Neural cell (in vitro differentiated cells): Measurements from ENCODE around the gene MYBPC1. TPM values are rescaled to one million over a fixed set of nuclear protein-coding genes. Genes with fewer than 3 reads are reported as not detected.

Source experiments
- H2AFZ ChIP-seq: fragments of 200-600, 300-800 bp; sonication (generic), shearing (Covaris generic); 2 replicates; pipeline ENCODE4 v1.6.0; 2014; ENCODE audit warnings: low read depth, mild to moderate bottlenecking, antibody characterized with exemption, low read length, moderate library complexity
- H3F3A ChIP-seq: fragments of 200-600 bp; shearing (Covaris generic); 2 replicates; pipeline ENCODE4 v1.6.1; 2016; ENCODE audit warnings: mild to moderate bottlenecking, moderate library complexity, mixed read lengths, antibody characterized with exemption, low read length; ENCODE audit not compliant: insufficient read depth, poor library complexity, severe bottlenecking
- H3K27ac ChIP-seq: fragments of 200-600, 300-800 bp; sonication (generic), shearing (Covaris generic); 2 replicates; pipeline ENCODE4 v1.5.1; 2014; ENCODE audit warnings: mild to moderate bottlenecking, low read length, moderate library complexity
- H3K27me3 ChIP-seq: fragments of 300-800, 200-600 bp; sonication (generic), shearing (Covaris generic); 2 replicates; pipeline ENCODE4 v1.6.0; 2014; ENCODE audit warnings: mild to moderate bottlenecking, low read depth, low read length, moderate library complexity; ENCODE audit not compliant: insufficient read depth
- H3K36me3 ChIP-seq: fragments of 300-800, 200-600 bp; sonication (generic), shearing (Covaris generic); 2 replicates; pipeline ENCODE4 v1.5.1; 2014; ENCODE audit warnings: mild to moderate bottlenecking, antibody characterized with exemption, low read length, moderate library complexity; ENCODE audit not compliant: insufficient read depth
- H3K4me2 ChIP-seq: fragments of 300-800, 200-600 bp; sonication (generic), shearing (Covaris generic); 2 replicates; pipeline ENCODE4 v1.6.0; 2014; ENCODE audit warnings: mild to moderate bottlenecking, low read length
- H3K4me3 ChIP-seq: fragments of 300-800, 200-600 bp; sonication (generic), shearing (Covaris generic); 2 replicates; pipeline ENCODE4 v1.5.1; 2014; ENCODE audit warnings: mild to moderate bottlenecking, low read length, moderate library complexity
- H3K79me2 ChIP-seq: fragments of 200-600 bp; shearing (Covaris generic); replicated peaks from 2 replicates; pipeline ENCODE4 v1.6.0; 2014; ENCODE audit warnings: mild to moderate bottlenecking, low read length, moderate library complexity; ENCODE audit not compliant: insufficient read depth
- H3K9ac ChIP-seq: fragments of 300-800, 200-600 bp; sonication (generic), shearing (Covaris generic); 2 replicates; pipeline ENCODE4 v1.6.1; 2016; ENCODE audit warnings: mild to moderate bottlenecking, low read length, mixed read lengths
- H3K9me2 ChIP-seq: fragments of 200-600 bp; shearing (Covaris generic); 2 replicates; pipeline ENCODE4 v1.6.1; 2016; ENCODE audit warnings: mild to moderate bottlenecking, low read length, mixed read lengths; ENCODE audit not compliant: insufficient read depth
- H3K9me3 ChIP-seq: fragments of 200-600, 300-800 bp; sonication (generic), shearing (Covaris generic); 2 replicates; pipeline ENCODE4 v1.6.1; 2016; ENCODE audit warnings: mild to moderate bottlenecking, mixed run types, low read length, moderate library complexity, mixed read lengths
- H4K20me1 ChIP-seq: fragments of 200-600 bp; shearing (Covaris generic); 2 replicates; pipeline ENCODE4 v1.6.1; 2016; ENCODE audit warnings: mild to moderate bottlenecking, mixed run types; ENCODE audit not compliant: insufficient read depth
- EP300 ChIP-seq: fragments of 450-650 bp; conservative IDR thresholded peaks from 2 replicates; pipeline ENCODE4 v1.6.1; 2014; ENCODE audit warnings: antibody characterized with exemption, mild to moderate bottlenecking, moderate library complexity; ENCODE audit not compliant: poor library complexity, severe bottlenecking
- EZH2 ChIP-seq: fragments of 200-600, 300-800 bp; shearing (Covaris generic), sonication (generic); IDR thresholded peaks from 2 replicates; pipeline ENCODE4 v1.6.1; 2014; ENCODE audit warnings: antibody characterized with exemption, low read length, borderline replicate concordance, mild to moderate bottlenecking; ENCODE audit not compliant: insufficient read depth, poor library complexity, severe bottlenecking
- MXI1 ChIP-seq: fragments of 450-650 bp; conservative IDR thresholded peaks from 2 replicates; pipeline ENCODE4 v1.6.1; 2014; ENCODE audit warnings: antibody characterized with exemption, mild to moderate bottlenecking; ENCODE audit not compliant: poor library complexity, severe bottlenecking
- POLR2AphosphoS5 ChIP-seq: IDR thresholded peaks from 2 replicates; pipeline ENCODE4 v1.6.1; 2012
- RAD21 ChIP-seq: fragments of 450-650 bp; conservative IDR thresholded peaks from 2 replicates; pipeline ENCODE4 v1.6.1; 2014; ENCODE audit warnings: antibody characterized with exemption, mild to moderate bottlenecking, moderate library complexity
- SMC3 ChIP-seq: fragments of 450-650 bp; conservative IDR thresholded peaks from 2 replicates; pipeline ENCODE4 v1.6.1; 2014; ENCODE audit warnings: antibody characterized with exemption, mild to moderate bottlenecking, moderate library complexity; ENCODE audit not compliant: poor library complexity
- TAF1 ChIP-seq: IDR thresholded peaks from 2 replicates; pipeline ENCODE4 v1.6.1; 2012; ENCODE audit warnings: low read depth
- polyA plus RNA-seq: library from polyadenylated mRNA; depleted of rRNA; stranded (reverse); fragments of >200 nt; gene quantifications from 2 replicates; pipeline ENCODE4 v1.2.3, GENCODE V29; 2014
- TF ChIP-seq, protein P1 (sequence below): IDR thresholded peaks from 2 replicates; pipeline ENCODE4 v1.6.1; 2012; ENCODE audit warnings: borderline replicate concordance
- TF ChIP-seq, protein P2 (sequence below): fragments of 450-650 bp; IDR thresholded peaks from 2 replicates; pipeline ENCODE4 v1.5.1; 2014; ENCODE audit warnings: antibody characterized with exemption, mild to moderate bottlenecking, moderate library complexity; ENCODE audit not compliant: poor library complexity, severe bottlenecking

MYBPC1 gene
- polyA plus RNA-seq, 1 donor from 2014 or later: not detected

DNA sequence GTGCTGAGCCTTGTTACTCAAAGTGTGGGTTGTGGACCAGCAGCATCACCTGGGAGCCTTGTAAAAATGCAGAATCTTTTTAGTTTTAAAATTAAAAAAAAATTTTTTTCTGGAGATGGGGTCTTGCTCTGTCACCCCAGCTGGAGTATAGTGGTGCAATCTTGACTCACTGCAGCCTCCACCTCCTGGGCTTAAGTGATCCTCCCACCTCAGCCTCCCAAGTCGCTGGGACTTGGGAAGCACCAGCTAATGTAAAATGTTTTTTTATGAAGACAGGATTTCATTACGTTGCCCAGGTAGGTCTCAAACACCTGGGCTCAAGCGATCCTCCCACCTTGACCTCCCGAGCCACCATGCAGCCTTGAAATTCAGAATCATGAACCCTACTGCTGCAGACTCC lies 14.4 kb downstream of the MYBPC1 start:
- Histone ChIP-seq H3K27ac (no peak overlapping the region), H3K9me2 (no peaks in the 10 kb centered on the region), H4K20me1 (no peaks in the 10 kb centered on the region), H3K27me3 (no peaks in the 10 kb centered on the region), H3K9me3 (no peaks in the 10 kb centered on the region), H2AFZ (no peak overlapping the region), H3K4me3 (no peak overlapping the region), H3K4me2 (no peak overlapping the region), H3K9ac (no peak overlapping the region), H3K36me3 (no peaks in the 10 kb centered on the region), H3K79me2 (no peaks in the 10 kb centered on the region), H3F3A (no peaks in the 10 kb centered on the region)
- no peak for TF ChIP-seq EZH2
- TF ChIP-seq, protein P1, sequence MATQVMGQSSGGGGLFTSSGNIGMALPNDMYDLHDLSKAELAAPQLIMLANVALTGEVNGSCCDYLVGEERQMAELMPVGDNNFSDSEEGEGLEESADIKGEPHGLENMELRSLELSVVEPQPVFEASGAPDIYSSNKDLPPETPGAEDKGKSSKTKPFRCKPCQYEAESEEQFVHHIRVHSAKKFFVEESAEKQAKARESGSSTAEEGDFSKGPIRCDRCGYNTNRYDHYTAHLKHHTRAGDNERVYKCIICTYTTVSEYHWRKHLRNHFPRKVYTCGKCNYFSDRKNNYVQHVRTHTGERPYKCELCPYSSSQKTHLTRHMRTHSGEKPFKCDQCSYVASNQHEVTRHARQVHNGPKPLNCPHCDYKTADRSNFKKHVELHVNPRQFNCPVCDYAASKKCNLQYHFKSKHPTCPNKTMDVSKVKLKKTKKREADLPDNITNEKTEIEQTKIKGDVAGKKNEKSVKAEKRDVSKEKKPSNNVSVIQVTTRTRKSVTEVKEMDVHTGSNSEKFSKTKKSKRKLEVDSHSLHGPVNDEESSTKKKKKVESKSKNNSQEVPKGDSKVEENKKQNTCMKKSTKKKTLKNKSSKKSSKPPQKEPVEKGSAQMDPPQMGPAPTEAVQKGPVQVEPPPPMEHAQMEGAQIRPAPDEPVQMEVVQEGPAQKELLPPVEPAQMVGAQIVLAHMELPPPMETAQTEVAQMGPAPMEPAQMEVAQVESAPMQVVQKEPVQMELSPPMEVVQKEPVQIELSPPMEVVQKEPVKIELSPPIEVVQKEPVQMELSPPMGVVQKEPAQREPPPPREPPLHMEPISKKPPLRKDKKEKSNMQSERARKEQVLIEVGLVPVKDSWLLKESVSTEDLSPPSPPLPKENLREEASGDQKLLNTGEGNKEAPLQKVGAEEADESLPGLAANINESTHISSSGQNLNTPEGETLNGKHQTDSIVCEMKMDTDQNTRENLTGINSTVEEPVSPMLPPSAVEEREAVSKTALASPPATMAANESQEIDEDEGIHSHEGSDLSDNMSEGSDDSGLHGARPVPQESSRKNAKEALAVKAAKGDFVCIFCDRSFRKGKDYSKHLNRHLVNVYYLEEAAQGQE: no peak
- TF ChIP-seq MXI1: no peak
- TF ChIP-seq, protein P2, sequence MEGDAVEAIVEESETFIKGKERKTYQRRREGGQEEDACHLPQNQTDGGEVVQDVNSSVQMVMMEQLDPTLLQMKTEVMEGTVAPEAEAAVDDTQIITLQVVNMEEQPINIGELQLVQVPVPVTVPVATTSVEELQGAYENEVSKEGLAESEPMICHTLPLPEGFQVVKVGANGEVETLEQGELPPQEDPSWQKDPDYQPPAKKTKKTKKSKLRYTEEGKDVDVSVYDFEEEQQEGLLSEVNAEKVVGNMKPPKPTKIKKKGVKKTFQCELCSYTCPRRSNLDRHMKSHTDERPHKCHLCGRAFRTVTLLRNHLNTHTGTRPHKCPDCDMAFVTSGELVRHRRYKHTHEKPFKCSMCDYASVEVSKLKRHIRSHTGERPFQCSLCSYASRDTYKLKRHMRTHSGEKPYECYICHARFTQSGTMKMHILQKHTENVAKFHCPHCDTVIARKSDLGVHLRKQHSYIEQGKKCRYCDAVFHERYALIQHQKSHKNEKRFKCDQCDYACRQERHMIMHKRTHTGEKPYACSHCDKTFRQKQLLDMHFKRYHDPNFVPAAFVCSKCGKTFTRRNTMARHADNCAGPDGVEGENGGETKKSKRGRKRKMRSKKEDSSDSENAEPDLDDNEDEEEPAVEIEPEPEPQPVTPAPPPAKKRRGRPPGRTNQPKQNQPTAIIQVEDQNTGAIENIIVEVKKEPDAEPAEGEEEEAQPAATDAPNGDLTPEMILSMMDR: no peak
- no peak for TF ChIP-seq POLR2AphosphoS5
- TF ChIP-seq SMC3: no peak
- no peak for TF ChIP-seq TAF1
- TF ChIP-seq RAD21: no peak
- TF ChIP-seq EP300: no peak

DNA sequence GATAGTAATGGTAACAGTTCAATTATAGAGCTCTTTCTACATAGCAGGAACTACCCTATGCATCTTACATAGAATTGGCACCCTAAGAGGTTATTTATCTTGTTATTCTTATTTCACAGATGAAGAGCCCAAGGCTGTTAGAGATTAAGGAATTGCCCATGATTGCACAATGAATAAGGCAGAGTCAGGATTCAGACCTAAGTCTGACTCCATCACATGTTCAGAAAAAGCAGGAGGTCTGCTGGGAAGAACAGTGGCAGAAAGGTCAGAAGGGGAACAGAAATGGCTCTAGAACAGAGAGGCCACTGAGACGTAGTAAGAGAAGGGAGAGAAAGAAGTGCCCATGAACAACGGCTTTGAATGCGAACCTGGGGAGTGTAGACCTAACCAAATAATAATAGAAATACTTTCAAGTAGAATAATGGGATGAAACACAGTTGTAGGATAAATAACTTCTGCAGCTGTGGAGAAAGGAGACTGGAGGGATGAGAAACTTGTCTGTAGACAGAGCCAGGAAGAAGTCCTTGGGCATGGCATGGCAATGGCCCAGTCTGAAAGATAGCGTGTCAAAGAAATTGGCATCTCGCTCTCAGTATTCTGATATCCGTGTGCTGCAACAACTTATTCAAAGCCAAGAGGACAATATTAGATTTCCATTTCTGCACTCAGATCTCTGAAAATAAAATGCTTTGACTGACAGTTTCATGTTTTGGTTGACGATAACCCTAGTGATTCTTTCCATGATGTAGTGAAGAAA lies 17.6 kb downstream of the MYBPC1 start:
- Histone ChIP-seq H3K36me3 (no peaks in the 10 kb centered on the region), H3K9ac (no peak overlapping the region), H3K27me3 (no peaks in the 10 kb centered on the region), H3K27ac (no peak overlapping the region), H3F3A (no peaks in the 10 kb centered on the region), H3K4me3 (no peak overlapping the region), H4K20me1 (no peaks in the 10 kb centered on the region), H3K9me3 (no peaks in the 10 kb centered on the region), H3K79me2 (no peaks in the 10 kb centered on the region), H3K9me2 (no peaks in the 10 kb centered on the region), H2AFZ (no peak overlapping the region), H3K4me2 (no peak overlapping the region)
- TF ChIP-seq, protein P1: no peak
- TF ChIP-seq SMC3: no peak
- no peak for TF ChIP-seq EP300
- TF ChIP-seq, protein P2: no peak
- no peak for TF ChIP-seq MXI1
- TF ChIP-seq EZH2: no peak
- no peak for TF ChIP-seq POLR2AphosphoS5
